K562 (cell line): Measurements from ENCODE around the gene HLA-DMB. TPM values are rescaled to one million over a fixed set of nuclear protein-coding genes. Genes with fewer than 3 reads are reported as not detected.

Experiments
- ATF7 ChIP-seq: fragments of 450-650 bp; IDR thresholded peaks from 2 replicates; pipeline ENCODE4 v1.7.1; 2014; ENCODE audit warnings: mild to moderate bottlenecking, moderate library complexity
- NR2F6 ChIP-seq: fragments of 450-650 bp; formaldehyde crosslinking; IDR thresholded peaks from 2 replicates; pipeline ENCODE4 v1.4.0; 2020; ENCODE audit warnings: mild to moderate bottlenecking
- RBFOX2 ChIP-seq: fragments of 200-400 bp; formaldehyde crosslinking; IDR thresholded peaks from 2 replicates; pipeline ENCODE4 v1.6.1; 2017; ENCODE audit warnings: low read depth, mild to moderate bottlenecking, low read length, moderate library complexity
- SIN3A ChIP-seq, 2 experiments: fragments of 150-350 bp in 1 of 2; IDR thresholded peaks; 2 replicates each; pipeline ENCODE4 v1.6.1; 2011 to 2016; ENCODE audit warnings: borderline replicate concordance in 2 of 2, low read depth in 2 of 2, low read length in 2 of 2, mild to moderate bottlenecking in 2 of 2, moderate library complexity in 2 of 2; ENCODE audit not compliant: control insufficient read depth in 1 of 2
- SRSF9 ChIP-seq: fragments of 200-400 bp; formaldehyde crosslinking; IDR thresholded peaks from 2 replicates; pipeline ENCODE4 v1.6.1; 2017; ENCODE audit warnings: low read depth, low read length, borderline replicate concordance
- ZNF175 ChIP-seq: fragments of 200-800 bp; sonication (Bioruptor generic); IDR thresholded peaks from 2 replicates; pipeline ENCODE4 v1.6.1; 2016; ENCODE audit warnings: low read depth, mild to moderate bottlenecking, missing genetic modification characterization, missing compliant biosample characterization
- ZNF282 ChIP-seq: sonication (generic); formaldehyde crosslinking; IDR thresholded peaks from 2 replicates; pipeline ENCODE4 v1.8.1; 2023; ENCODE audit warnings: missing genetic modification reagents
- ZNF311 ChIP-seq: fragments of 250-450 bp; sonication (Bioruptor Pico); IDR thresholded peaks from 2 replicates; pipeline ENCODE4 v1.4.0; 2020; ENCODE audit warnings: mild to moderate bottlenecking, moderate library complexity
- ZNF445 ChIP-seq: fragments of 250-450 bp; sonication (Bioruptor Pico); IDR thresholded peaks from 2 replicates; pipeline ENCODE4 v1.4.0; 2020; ENCODE audit warnings: low read depth, mild to moderate bottlenecking, moderate library complexity
- ZNF668 ChIP-seq: fragments of 250-450 bp; sonication (Bioruptor Pico); IDR thresholded peaks from 2 replicates; pipeline ENCODE4 v1.8.0; 2022; ENCODE audit warnings: mild to moderate bottlenecking, inconsistent platforms
- polyA plus RNA-seq, 8 experiments: library from polyadenylated mRNA; depleted of rRNA in 4 of 8; stranded (reverse) in 5 of 8; unstranded in 3 of 8; fragments of >200 nt; fragmentation: Nextera tagmentation in 2 of 8; fragmentation: Illumina TruSeq in 1 of 8; extraction: Ambion mirVana in 2 of 8; extraction: Trizol in 1 of 8; gene quantifications; 2 replicates each; pipeline versions ENCODE4 v1.2.1 to v1.2.3, GENCODE V29; 2011 to 2014; ENCODE audit warnings: inconsistent platforms in 1 of 8, missing spikeins in 1 of 8
- total RNA-seq, 7 experiments: library from RNA; depleted of rRNA in 6 of 7; stranded (reverse); fragments of >200 nt in 6 of 7; fragmentation: Illumina TruSeq in 2 of 7; extraction: Trizol in 2 of 7; gene quantifications; 2 replicates each; pipeline versions ENCODE4 v1.2.1 to v1.2.3, GENCODE V29; 2011 to 2021; ENCODE audit warnings: low replicate concordance in 1 of 7
- TF ChIP-seq, protein P1 (sequence below): fragments of 250-450 bp; sonication (Bioruptor Pico); IDR thresholded peaks from 2 replicates; pipeline ENCODE4 v1.5.0; 2022; ENCODE audit warnings: mild to moderate bottlenecking
- TF ChIP-seq, protein P2 (sequence below), 2 experiments: fragments of 150-350 bp in 1 of 2; IDR thresholded peaks; 2 replicates each; pipeline ENCODE4 v1.6.1; 2012 to 2016; ENCODE audit warnings: low read depth in 2 of 2, low read length in 2 of 2, mild to moderate bottlenecking in 1 of 2, moderate library complexity in 1 of 2
- TF ChIP-seq, protein P3 (sequence below): fragments of 450-650 bp; IDR thresholded peaks from 2 replicates; pipeline ENCODE4 v1.6.1; 2017; ENCODE audit warnings: antibody characterized with exemption, mild to moderate bottlenecking

Gene HLA-DMB
- total and polyA plus RNA-seq, 9 of the 15 experiments (the other 6 are each of a cell fraction or from before 2014, with no cell fraction given), result 0.38 TPM; not detected in 8

DNA sequence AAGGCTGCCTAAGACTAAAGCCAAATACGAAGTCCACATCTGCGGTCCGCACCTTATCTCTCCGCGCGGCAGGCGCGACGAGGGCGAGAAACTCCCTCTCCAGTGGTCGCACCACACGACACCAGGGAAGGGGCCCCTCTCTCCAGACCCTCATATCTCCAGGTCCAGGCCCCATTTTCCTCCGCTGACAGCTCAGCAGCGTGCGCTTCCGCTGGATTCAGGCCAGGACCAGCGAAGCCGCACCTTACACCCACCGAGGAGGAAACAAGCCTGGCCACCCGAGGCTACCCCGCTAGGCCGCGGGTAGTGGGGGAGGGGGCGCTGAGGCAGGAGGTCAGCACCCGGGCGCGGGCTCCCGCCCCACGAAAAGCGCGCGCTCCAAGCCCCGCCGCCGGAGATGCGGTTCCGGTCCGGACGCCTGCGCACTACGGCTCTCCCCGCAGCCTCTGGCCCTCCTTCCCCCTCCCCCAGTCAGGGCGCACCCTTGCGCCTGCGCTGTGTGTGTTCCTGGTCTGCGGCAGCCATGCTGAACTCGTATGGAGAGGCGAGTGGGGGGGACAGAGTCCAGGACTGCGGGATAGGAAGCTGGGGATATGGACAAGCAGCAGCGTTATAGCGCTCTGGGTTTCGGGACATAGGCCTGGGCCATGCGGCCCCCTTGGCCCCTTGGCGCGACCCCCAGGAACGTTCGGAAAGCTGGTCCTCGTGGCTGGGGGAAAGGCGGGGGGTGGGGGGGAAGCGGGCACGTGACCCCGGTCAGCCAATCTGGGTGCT lies 27.5 kb upstream of the HLA-DMB start, which contains the start of gene BRD2 (continued):
- TF ChIP-seq ZNF445 (CRISPR knock-in tag), result no peak
- no peak for TF ChIP-seq ZNF668 (CRISPR knock-in tag)
- TF ChIP-seq ZNF175, result no peak
- no peak for TF ChIP-seq ZNF282 (CRISPR knock-in tag)
- no peak for TF ChIP-seq SRSF9
- TF ChIP-seq ATF7, result peak; percentile 81
- TF ChIP-seq, protein P1, sequence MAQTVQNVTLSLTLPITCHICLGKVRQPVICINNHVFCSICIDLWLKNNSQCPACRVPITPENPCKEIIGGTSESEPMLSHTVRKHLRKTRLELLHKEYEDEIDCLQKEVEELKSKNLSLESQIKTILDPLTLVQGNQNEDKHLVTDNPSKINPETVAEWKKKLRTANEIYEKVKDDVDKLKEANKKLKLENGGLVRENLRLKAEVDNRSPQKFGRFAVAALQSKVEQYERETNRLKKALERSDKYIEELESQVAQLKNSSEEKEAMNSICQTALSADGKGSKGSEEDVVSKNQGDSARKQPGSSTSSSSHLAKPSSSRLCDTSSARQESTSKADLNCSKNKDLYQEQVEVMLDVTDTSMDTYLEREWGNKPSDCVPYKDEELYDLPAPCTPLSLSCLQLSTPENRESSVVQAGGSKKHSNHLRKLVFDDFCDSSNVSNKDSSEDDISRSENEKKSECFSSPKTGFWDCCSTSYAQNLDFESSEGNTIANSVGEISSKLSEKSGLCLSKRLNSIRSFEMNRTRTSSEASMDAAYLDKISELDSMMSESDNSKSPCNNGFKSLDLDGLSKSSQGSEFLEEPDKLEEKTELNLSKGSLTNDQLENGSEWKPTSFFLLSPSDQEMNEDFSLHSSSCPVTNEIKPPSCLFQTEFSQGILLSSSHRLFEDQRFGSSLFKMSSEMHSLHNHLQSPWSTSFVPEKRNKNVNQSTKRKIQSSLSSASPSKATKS (CRISPR knock-in tag), result no peak
- TF ChIP-seq, protein P2, sequence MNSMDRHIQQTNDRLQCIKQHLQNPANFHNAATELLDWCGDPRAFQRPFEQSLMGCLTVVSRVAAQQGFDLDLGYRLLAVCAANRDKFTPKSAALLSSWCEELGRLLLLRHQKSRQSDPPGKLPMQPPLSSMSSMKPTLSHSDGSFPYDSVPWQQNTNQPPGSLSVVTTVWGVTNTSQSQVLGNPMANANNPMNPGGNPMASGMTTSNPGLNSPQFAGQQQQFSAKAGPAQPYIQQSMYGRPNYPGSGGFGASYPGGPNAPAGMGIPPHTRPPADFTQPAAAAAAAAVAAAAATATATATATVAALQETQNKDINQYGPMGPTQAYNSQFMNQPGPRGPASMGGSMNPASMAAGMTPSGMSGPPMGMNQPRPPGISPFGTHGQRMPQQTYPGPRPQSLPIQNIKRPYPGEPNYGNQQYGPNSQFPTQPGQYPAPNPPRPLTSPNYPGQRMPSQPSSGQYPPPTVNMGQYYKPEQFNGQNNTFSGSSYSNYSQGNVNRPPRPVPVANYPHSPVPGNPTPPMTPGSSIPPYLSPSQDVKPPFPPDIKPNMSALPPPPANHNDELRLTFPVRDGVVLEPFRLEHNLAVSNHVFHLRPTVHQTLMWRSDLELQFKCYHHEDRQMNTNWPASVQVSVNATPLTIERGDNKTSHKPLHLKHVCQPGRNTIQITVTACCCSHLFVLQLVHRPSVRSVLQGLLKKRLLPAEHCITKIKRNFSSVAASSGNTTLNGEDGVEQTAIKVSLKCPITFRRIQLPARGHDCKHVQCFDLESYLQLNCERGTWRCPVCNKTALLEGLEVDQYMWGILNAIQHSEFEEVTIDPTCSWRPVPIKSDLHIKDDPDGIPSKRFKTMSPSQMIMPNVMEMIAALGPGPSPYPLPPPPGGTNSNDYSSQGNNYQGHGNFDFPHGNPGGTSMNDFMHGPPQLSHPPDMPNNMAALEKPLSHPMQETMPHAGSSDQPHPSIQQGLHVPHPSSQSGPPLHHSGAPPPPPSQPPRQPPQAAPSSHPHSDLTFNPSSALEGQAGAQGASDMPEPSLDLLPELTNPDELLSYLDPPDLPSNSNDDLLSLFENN (IDR thresholded peaks at IDR 0.05; ENCODE audit: low read depth in 2 of 2, low read length in 2 of 2), result no peak
- no peak for TF ChIP-seq ZNF311
- TF ChIP-seq SIN3A (IDR thresholded peaks at IDR 0.05; ENCODE audit: borderline replicate concordance in 2 of 2, control insufficient read depth in 1 of 2, low read depth in 2 of 2, low read length in 2 of 2), result peak in 1 of 2 experiments; percentile 52; a peak in 1 of 4 replicates
- TF ChIP-seq, protein P3, sequence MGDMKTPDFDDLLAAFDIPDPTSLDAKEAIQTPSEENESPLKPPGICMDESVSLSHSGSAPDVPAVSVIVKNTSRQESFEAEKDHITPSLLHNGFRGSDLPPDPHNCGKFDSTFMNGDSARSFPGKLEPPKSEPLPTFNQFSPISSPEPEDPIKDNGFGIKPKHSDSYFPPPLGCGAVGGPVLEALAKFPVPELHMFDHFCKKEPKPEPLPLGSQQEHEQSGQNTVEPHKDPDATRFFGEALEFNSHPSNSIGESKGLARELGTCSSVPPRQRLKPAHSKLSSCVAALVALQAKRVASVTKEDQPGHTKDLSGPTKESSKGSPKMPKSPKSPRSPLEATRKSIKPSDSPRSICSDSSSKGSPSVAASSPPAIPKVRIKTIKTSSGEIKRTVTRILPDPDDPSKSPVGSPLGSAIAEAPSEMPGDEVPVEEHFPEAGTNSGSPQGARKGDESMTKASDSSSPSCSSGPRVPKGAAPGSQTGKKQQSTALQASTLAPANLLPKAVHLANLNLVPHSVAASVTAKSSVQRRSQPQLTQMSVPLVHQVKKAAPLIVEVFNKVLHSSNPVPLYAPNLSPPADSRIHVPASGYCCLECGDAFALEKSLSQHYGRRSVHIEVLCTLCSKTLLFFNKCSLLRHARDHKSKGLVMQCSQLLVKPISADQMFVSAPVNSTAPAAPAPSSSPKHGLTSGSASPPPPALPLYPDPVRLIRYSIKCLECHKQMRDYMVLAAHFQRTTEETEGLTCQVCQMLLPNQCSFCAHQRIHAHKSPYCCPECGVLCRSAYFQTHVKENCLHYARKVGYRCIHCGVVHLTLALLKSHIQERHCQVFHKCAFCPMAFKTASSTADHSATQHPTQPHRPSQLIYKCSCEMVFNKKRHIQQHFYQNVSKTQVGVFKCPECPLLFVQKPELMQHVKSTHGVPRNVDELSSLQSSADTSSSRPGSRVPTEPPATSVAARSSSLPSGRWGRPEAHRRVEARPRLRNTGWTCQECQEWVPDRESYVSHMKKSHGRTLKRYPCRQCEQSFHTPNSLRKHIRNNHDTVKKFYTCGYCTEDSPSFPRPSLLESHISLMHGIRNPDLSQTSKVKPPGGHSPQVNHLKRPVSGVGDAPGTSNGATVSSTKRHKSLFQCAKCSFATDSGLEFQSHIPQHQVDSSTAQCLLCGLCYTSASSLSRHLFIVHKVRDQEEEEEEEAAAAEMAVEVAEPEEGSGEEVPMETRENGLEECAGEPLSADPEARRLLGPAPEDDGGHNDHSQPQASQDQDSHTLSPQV, result no peak
- peak; percentile 97 for TF ChIP-seq RBFOX2
- TF ChIP-seq NR2F6 (CRISPR knock-in tag), result no peak; the same call in 1 of the 2 replicates
